Upper lobe of left lung (tissue), 6 donors: Measurements from ENCODE around the gene SMIM9. TPM values are rescaled to one million over a fixed set of nuclear protein-coding genes. Genes with fewer than 3 reads are reported as not detected.

Experiments used
- ATAC-seq, 2 donors: fragments of 200-7000 bp; cut with Tn5 transposase; one replicate each; pipeline ENCODE4 v1.9.1; 2022; ENCODE audit warnings: mild to moderate bottlenecking in 2 of 2, moderate library complexity in 2 of 2; ENCODE audit not compliant: low FRiP score in 2 of 2
- DNase-seq, 2 donors: peaks; one replicate each; pipeline ENCODE4 v3.0.0-alpha.2; 2019 to 2020
- H3K27ac ChIP-seq, 4 donors: fragments of 200-600 bp; sonication (generic); one replicate each; pipeline ENCODE4 v1.5.1; 2016 to 2019
- H3K27me3 ChIP-seq, 4 donors: fragments of 200-600 bp; sonication (generic); one replicate each; pipeline ENCODE4 v1.5.1; 2017 to 2019
- H3K36me3 ChIP-seq, 4 donors: fragments of 200-600 bp; sonication (generic); one replicate each; pipeline ENCODE4 v1.5.1; 2016 to 2019
- H3K4me1 ChIP-seq, 4 donors: fragments of 200-600 bp; sonication (generic); one replicate each; pipeline ENCODE4 v1.5.1; 2018 to 2019
- H3K4me3 ChIP-seq, 4 donors: fragments of 200-600 bp; sonication (generic); one replicate each; pipeline ENCODE4 v1.5.1; 2017 to 2019; ENCODE audit warnings: mild to moderate bottlenecking in 2 of 4, moderate library complexity in 1 of 4
- H3K9me3 ChIP-seq, 4 donors: fragments of 200-600 bp; sonication (generic); one replicate each; pipeline ENCODE4 v1.5.1; 2018 to 2019
- EP300 ChIP-seq, 4 donors: sonication (generic); formaldehyde crosslinking; IDR thresholded peaks; one replicate each; pipeline ENCODE4 v1.5.1; 2017; ENCODE audit warnings: antibody characterized with exemption in 4 of 4, control low read depth in 2 of 4
- POLR2A ChIP-seq, 4 donors: fragments of 450-650 bp; IDR thresholded peaks; one replicate each; pipeline ENCODE4 v1.5.1; 2016 to 2017; ENCODE audit warnings: antibody characterized with exemption in 4 of 4, mild to moderate bottlenecking in 2 of 4
- POLR2AphosphoS5 ChIP-seq, 2 donors: sonication (generic); formaldehyde crosslinking; IDR thresholded peaks; one replicate each; pipeline ENCODE4 v1.5.1; 2017; ENCODE audit warnings: antibody characterized with exemption in 2 of 2
- WGBS, 2 donors: methylation state at CpG; one replicate each; pipeline ENCODE4 v1.1.5; 2017 to 2018; 5-methylcytosine and 5-hydroxymethylcytosine counted together
- total RNA-seq, 6 donors: library from RNA; depleted of rRNA in 4 of 6; stranded (reverse); fragments of >200 nt in 4 of 6; gene quantifications; one replicate each; pipeline versions ENCODE4 v1.1.0 to v1.2.1, GENCODE V29; 2016 to 2021
- TF ChIP-seq, protein P1 (sequence below), 6 experiments: fragments of 450-650 bp in 4 of 6; fragments of 200-600 bp in 2 of 6; sonication (generic) in 2 of 6; IDR thresholded peaks; one replicate each; pipeline ENCODE4 v1.5.1; 2016 to 2019; ENCODE audit warnings: antibody characterized with exemption in 6 of 6
- donor health status: DM: no; HTN: no; CAD: no; lungs with moderate emphysema.
- donor health status: DM: no; HTN: yes; CAD: no; lungs with severe emphysema.

Gene SMIM9
- total RNA-seq, 6 donors from 2014 or later: 1.5 TPM; not detected in 5

DNA sequence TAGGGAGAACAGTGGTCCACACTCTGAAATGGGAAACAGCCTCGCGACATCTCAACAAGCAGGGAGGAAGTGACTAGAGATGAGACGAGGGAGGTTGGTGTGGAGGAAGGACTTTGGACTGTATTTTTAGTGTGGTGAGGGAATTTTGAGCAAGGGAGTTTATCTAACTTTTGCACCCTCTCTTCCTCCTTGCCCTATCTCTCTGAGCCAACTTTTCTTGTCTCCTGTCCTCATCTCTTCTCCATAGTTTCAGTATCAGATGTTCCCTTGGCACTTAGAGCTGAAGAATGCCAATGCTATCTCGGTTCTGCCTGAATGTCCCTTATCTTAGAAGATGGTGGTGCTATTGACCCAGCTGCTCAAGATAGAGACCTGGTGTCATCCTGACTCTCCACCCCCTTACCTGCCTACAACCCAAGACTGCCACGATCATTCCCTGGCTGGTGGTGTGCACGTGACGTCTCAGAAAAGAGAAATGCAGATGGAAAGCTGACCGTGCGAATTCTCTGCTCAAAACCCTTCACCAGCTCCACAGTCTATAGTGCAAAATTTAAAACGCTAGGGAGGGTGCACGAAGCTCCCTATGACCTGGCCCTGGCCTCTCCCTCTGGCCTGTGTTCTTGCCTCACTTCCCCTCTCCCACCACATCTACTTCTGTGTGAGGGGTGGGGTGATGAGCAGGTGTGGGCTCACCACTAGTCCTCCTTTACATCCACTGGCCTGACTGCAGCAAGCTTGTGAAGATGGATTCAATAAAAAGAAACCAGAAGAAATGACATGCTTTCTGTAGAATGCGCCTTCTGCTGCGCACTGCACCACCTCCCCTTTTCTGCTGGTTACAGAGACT, 50.1 kb downstream of the SMIM9 start:
- WGBS, 2 donors: 67 to 75% methylated on average over 9 to 13 of the region's 13 CpGs
- ATAC-seq: no peak
- TF ChIP-seq, protein P1, sequence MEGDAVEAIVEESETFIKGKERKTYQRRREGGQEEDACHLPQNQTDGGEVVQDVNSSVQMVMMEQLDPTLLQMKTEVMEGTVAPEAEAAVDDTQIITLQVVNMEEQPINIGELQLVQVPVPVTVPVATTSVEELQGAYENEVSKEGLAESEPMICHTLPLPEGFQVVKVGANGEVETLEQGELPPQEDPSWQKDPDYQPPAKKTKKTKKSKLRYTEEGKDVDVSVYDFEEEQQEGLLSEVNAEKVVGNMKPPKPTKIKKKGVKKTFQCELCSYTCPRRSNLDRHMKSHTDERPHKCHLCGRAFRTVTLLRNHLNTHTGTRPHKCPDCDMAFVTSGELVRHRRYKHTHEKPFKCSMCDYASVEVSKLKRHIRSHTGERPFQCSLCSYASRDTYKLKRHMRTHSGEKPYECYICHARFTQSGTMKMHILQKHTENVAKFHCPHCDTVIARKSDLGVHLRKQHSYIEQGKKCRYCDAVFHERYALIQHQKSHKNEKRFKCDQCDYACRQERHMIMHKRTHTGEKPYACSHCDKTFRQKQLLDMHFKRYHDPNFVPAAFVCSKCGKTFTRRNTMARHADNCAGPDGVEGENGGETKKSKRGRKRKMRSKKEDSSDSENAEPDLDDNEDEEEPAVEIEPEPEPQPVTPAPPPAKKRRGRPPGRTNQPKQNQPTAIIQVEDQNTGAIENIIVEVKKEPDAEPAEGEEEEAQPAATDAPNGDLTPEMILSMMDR (IDR thresholded peaks at IDR 0.05): no peak
- TF ChIP-seq POLR2AphosphoS5 (IDR thresholded peaks at IDR 0.05) (no peak), EP300 (IDR thresholded peaks at IDR 0.05) (no peak), POLR2A (IDR thresholded peaks at IDR 0.05) (no peak)
- Histone ChIP-seq H3K27ac (no peak overlapping the region), H3K36me3 (peaks cover 0 to 3% (median 0%) of the 10 kb centered on the region in 4 donors), H3K4me1 (no peaks in the 10 kb centered on the region), H3K4me3 (no peak overlapping the region), H3K27me3 (no peaks in the 10 kb centered on the region), H3K9me3 (no peaks in the 10 kb centered on the region)
- DNase-seq: no peak

GRCh38 chrX:154780968-154781367, 53.5 kb downstream of the SMIM9 start:
- H3K4me3 ChIP-seq: no peak overlapping the region
- TF ChIP-seq, protein P1 (IDR thresholded peaks at IDR 0.05): no peak
- TF ChIP-seq POLR2AphosphoS5 (IDR thresholded peaks at IDR 0.05) (no peak), EP300 (IDR thresholded peaks at IDR 0.05) (no peak), POLR2A (IDR thresholded peaks at IDR 0.05) (no peak)
- no peaks in the 10 kb centered on the region for H3K4me1 ChIP-seq
- no peak overlapping the region for H3K27ac ChIP-seq
- H3K9me3 ChIP-seq: no peaks in the 10 kb centered on the region
- ATAC-seq (no peak), DNase-seq (no peak)
- WGBS, 2 donors: 90 to 94% methylated on average over 7 to 9 of the region's 9 CpGs
- H3K27me3 ChIP-seq: no peaks in the 10 kb centered on the region
- H3K36me3 ChIP-seq: peaks cover 0 to 21% (median 5%) of the 10 kb centered on the region in 4 donors

- Histone ChIP-seq H3K4me3 (no peak overlapping the region), H3K9me3 (no peaks in the 10 kb centered on the region), H3K36me3 (peaks cover 3 to 38% (median 20%) of the 10 kb centered on the region in 4 donors), H3K27ac (no peak overlapping the region), H3K4me1 (no peaks in the 10 kb centered on the region), H3K27me3 (no peaks in the 10 kb centered on the region)
- TF ChIP-seq, protein P1 (IDR thresholded peaks at IDR 0.05): no peak
- no peak for TF ChIP-seq EP300 (IDR thresholded peaks at IDR 0.05)
- TF ChIP-seq POLR2AphosphoS5 (IDR thresholded peaks at IDR 0.05): no peak
- ATAC-seq (no peak), DNase-seq (no peak)
- WGBS, 2 donors: 60 to 83% methylated on average over 1 to 4 of the region's 4 CpGs
Measured at GRCh38 chrX:154779261-154779660, 55.2 kb downstream of the SMIM9 start.

DNA sequence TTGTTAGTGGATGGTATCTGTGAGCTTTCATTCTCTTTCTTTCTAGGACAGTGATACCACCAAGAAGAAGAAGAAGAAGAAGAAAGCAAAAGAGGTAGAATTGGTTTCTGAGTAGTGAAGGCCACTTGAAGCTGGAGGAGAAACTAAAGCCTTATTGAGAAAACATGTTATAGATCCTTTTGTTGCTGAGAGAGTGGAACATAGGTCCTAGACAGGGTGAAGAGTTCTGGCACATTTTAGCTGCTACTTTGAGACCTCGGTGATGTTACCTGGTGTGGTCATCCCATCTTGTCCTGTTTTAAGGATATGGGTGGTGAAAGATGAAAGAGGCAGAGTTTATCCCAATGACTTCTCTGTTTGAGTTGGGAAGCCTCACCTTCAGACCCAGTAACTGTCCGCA, 57.7 kb downstream of the SMIM9 start:
- DNase-seq (no peak), ATAC-seq (no peak)
- no peak overlapping the region for H3K4me3 ChIP-seq
- no peaks in the 10 kb centered on the region for H3K9me3 ChIP-seq
- H3K4me1 ChIP-seq: no peaks in the 10 kb centered on the region
- H3K36me3 ChIP-seq: peaks cover 5 to 56% (median 26%) of the 10 kb centered on the region in 4 donors
- TF ChIP-seq POLR2A (IDR thresholded peaks at IDR 0.05): no peak
- TF ChIP-seq EP300 (IDR thresholded peaks at IDR 0.05): no peak
- TF ChIP-seq, protein P1 (IDR thresholded peaks at IDR 0.05): no peak
- no peaks in the 10 kb centered on the region for H3K27me3 ChIP-seq
- WGBS, 2 donors: 83 to 96% methylated on average over 2 of the region's 2 CpGs
- no peak overlapping the region for H3K27ac ChIP-seq
